Natural killer cell treated with Interleukin-12 subunit alpha and Interleukin-12 subunit beta and Interleukin-15 and Interleukin-18, amount 100 ng/mL, for 72 hours (primary cell): ENCODE measurements around the gene PHLDB1. TPM values are rescaled to one million over a fixed set of nuclear protein-coding genes. Genes with fewer than 3 reads are reported as not detected.
A peak's percentile ranks its signal among the peaks of the same experiment; 100 is the strongest.

ENCODE experiments used
- ATAC-seq, 2 donors: fragments of 150-1000 bp; cut with Tn5 transposase in 1 of 2; sonication (Bioruptor Pico), chemical (Tn5 transposase) in 1 of 2; 2 replicates each; pipeline ENCODE4 v1.10.0; 2021
- DNase-seq: peaks from one replicate; pipeline ENCODE4 v3.0.0; 2022; ENCODE audit warnings: low spot score
- H3K27ac Mint-ChIP-seq, 2 donors: 1 replicate in 1 of 2; 2 replicates in 1 of 2; pipeline ENCODE4 v1.8.0; 2022; ENCODE audit warnings: mixed read lengths in 2 of 2, mild to moderate bottlenecking in 1 of 2, moderate library complexity in 1 of 2
- H3K27me3 Mint-ChIP-seq, 2 donors: 1 replicate in 1 of 2; 2 replicates in 1 of 2; pipeline ENCODE4 v1.8.0; 2022; ENCODE audit warnings: mixed read lengths in 2 of 2
- H3K36me3 Mint-ChIP-seq: one replicate; pipeline ENCODE4 v1.8.0; 2022; ENCODE audit warnings: mixed read lengths
- H3K4me1 Mint-ChIP-seq, 2 donors: 1 replicate in 1 of 2; 2 replicates in 1 of 2; pipeline ENCODE4 v1.8.0; 2022; ENCODE audit warnings: low read depth in 2 of 2, mixed read lengths in 2 of 2, mild to moderate bottlenecking in 1 of 2
- H3K4me3 Mint-ChIP-seq: one replicate; pipeline ENCODE4 v1.8.0; 2022; ENCODE audit warnings: mixed read lengths
- H3K9me3 Mint-ChIP-seq: 2 replicates; pipeline ENCODE4 v1.8.0; 2022; ENCODE audit warnings: mixed read lengths
- total RNA-seq, 2 donors: library from RNA; stranded (reverse); gene quantifications; one replicate each; pipeline ENCODE4 v1.2.3, GENCODE V29; 2022

The PHLDB1 gene
- total RNA-seq, 2 donors from 2014 or later: 0.98 to 2.6 TPM

GRCh38 chr11:118621071-118621783 lies 13.8 kb downstream of the PHLDB1 start:
- ATAC-seq (peak; percentile 53 to 66), DNase-seq (no peak)
- no peaks in the 10 kb centered on the region for H3K9me3 Mint-ChIP-seq
- peaks cover 0 to 10% of the 10 kb centered on the region in 2 donors for H3K4me1 Mint-ChIP-seq
- peaks cover 0 to 11% of the 10 kb centered on the region in 2 donors for H3K27me3 Mint-ChIP-seq
- no peaks in the 10 kb centered on the region for H3K36me3 Mint-ChIP-seq
- H3K4me3 Mint-ChIP-seq: peak overlapping the region; percentile 62
- H3K27ac Mint-ChIP-seq: peak overlapping the region in 1 of 2 donors; percentile 34

- DNase-seq (no peak), ATAC-seq (no peak)
- H3K27ac Mint-ChIP-seq: no peak overlapping the region
- no peaks in the 10 kb centered on the region for H3K36me3 Mint-ChIP-seq
- peaks cover 0 to 10% of the 10 kb centered on the region in 2 donors for H3K4me1 Mint-ChIP-seq
- peaks cover 0 to 11% of the 10 kb centered on the region in 2 donors for H3K27me3 Mint-ChIP-seq
- no peaks in the 10 kb centered on the region for H3K9me3 Mint-ChIP-seq
- H3K4me3 Mint-ChIP-seq: peak overlapping the region; percentile 43
Measured at GRCh38 chr11:118621784-118622375, 14.5 kb downstream of the PHLDB1 start.

GRCh38 chr11:118622376-118623268 lies 15.2 kb downstream of the PHLDB1 start:
- no peaks in the 10 kb centered on the region for H3K9me3 Mint-ChIP-seq
- H3K4me1 Mint-ChIP-seq: peaks cover 0 to 10% of the 10 kb centered on the region in 2 donors
- no peak for DNase-seq
- no peak for ATAC-seq
- H3K27ac Mint-ChIP-seq: no peak overlapping the region
- peaks cover 0 to 11% of the 10 kb centered on the region in 2 donors for H3K27me3 Mint-ChIP-seq
- no peak overlapping the region for H3K4me3 Mint-ChIP-seq
- H3K36me3 Mint-ChIP-seq: no peaks in the 10 kb centered on the region

- Mint-ChIP-seq H3K27ac (no peak overlapping the region), H3K9me3 (no peaks in the 10 kb centered on the region), H3K4me1 (peaks cover 0 to 10% of the 10 kb centered on the region in 2 donors), H3K36me3 (no peaks in the 10 kb centered on the region), H3K27me3 (peaks cover 0 to 11% of the 10 kb centered on the region in 2 donors), H3K4me3 (no peak overlapping the region)
- no peak for DNase-seq
- no peak for ATAC-seq
Measured at GRCh38 chr11:118623269-118623655, 15.8 kb downstream of the PHLDB1 start.

GRCh38 chr11:118625036-118625690 lies 17.7 kb downstream of the PHLDB1 start:
- Mint-ChIP-seq H3K4me1 (peaks cover 0 to 10% of the 10 kb centered on the region in 2 donors), H3K27me3 (peaks cover 0 to 8% of the 10 kb centered on the region in 2 donors), H3K9me3 (no peaks in the 10 kb centered on the region), H3K36me3 (no peaks in the 10 kb centered on the region), H3K27ac (no peak overlapping the region), H3K4me3 (no peak overlapping the region)
- DNase-seq (no peak), ATAC-seq (no peak)

GRCh38 chr11:118625976-118626375 lies 18.6 kb downstream of the PHLDB1 start:
- DNase-seq (no peak), ATAC-seq (no peak)
- H3K27ac Mint-ChIP-seq: no peak overlapping the region
- H3K4me3 Mint-ChIP-seq: no peak overlapping the region
- peaks cover 0 to 6% of the 10 kb centered on the region in 2 donors for H3K27me3 Mint-ChIP-seq
- H3K4me1 Mint-ChIP-seq: peaks cover 0 to 7% of the 10 kb centered on the region in 2 donors
- H3K9me3 Mint-ChIP-seq: no peaks in the 10 kb centered on the region
- H3K36me3 Mint-ChIP-seq: no peaks in the 10 kb centered on the region

GRCh38 chr11:118627566-118627965 lies 20.2 kb downstream of the PHLDB1 start:
- no peaks in the 10 kb centered on the region for H3K9me3 Mint-ChIP-seq
- no peak for DNase-seq
- no peaks in the 10 kb centered on the region for H3K36me3 Mint-ChIP-seq
- no peak overlapping the region for H3K27ac Mint-ChIP-seq
- ATAC-seq: no peak
- no peaks in the 10 kb centered on the region for H3K27me3 Mint-ChIP-seq
- no peaks in the 10 kb centered on the region for H3K4me1 Mint-ChIP-seq
- no peak overlapping the region for H3K4me3 Mint-ChIP-seq

- no peaks in the 10 kb centered on the region for H3K36me3 Mint-ChIP-seq
- no peaks in the 10 kb centered on the region for H3K9me3 Mint-ChIP-seq
- H3K4me1 Mint-ChIP-seq: no peaks in the 10 kb centered on the region
- DNase-seq (no peak), ATAC-seq (no peak)
- H3K27me3 Mint-ChIP-seq: peaks cover 0 to 1% of the 10 kb centered on the region in 2 donors
- no peak overlapping the region for H3K27ac Mint-ChIP-seq
- H3K4me3 Mint-ChIP-seq: no peak overlapping the region
Measured at GRCh38 chr11:118628031-118628430, 20.6 kb downstream of the PHLDB1 start.

- H3K27me3 Mint-ChIP-seq: peaks cover 0 to 2% of the 10 kb centered on the region in 2 donors
- H3K27ac Mint-ChIP-seq: no peak overlapping the region
- no peaks in the 10 kb centered on the region for H3K4me1 Mint-ChIP-seq
- ATAC-seq (no peak), DNase-seq (no peak)
- no peaks in the 10 kb centered on the region for H3K9me3 Mint-ChIP-seq
- no peak overlapping the region for H3K4me3 Mint-ChIP-seq
- no peaks in the 10 kb centered on the region for H3K36me3 Mint-ChIP-seq
Measured at GRCh38 chr11:118628432-118628831, 21.0 kb downstream of the PHLDB1 start.

GRCh38 chr11:118628861-118629549 lies 21.6 kb downstream of the PHLDB1 start:
- ATAC-seq (no peak), DNase-seq (no peak)
- Mint-ChIP-seq H3K36me3 (no peaks in the 10 kb centered on the region), H3K4me1 (no peaks in the 10 kb centered on the region), H3K27ac (no peak overlapping the region), H3K27me3 (peaks cover 0 to 2% of the 10 kb centered on the region in 2 donors), H3K4me3 (no peak overlapping the region), H3K9me3 (no peaks in the 10 kb centered on the region)

GRCh38 chr11:118629761-118630661 lies 22.6 kb downstream of the PHLDB1 start:
- DNase-seq: no peak
- no peak for ATAC-seq
- H3K36me3 Mint-ChIP-seq: no peaks in the 10 kb centered on the region
- no peak overlapping the region for H3K4me3 Mint-ChIP-seq
- peaks cover 0 to 2% of the 10 kb centered on the region in 2 donors for H3K27me3 Mint-ChIP-seq
- no peak overlapping the region for H3K27ac Mint-ChIP-seq
- H3K4me1 Mint-ChIP-seq: peaks cover 0 to 4% of the 10 kb centered on the region in 2 donors
- no peaks in the 10 kb centered on the region for H3K9me3 Mint-ChIP-seq

GRCh38 chr11:118631142-118631909 lies 23.9 kb downstream of the PHLDB1 start:
- no peak overlapping the region for H3K27ac Mint-ChIP-seq
- H3K9me3 Mint-ChIP-seq: no peaks in the 10 kb centered on the region
- ATAC-seq (no peak), DNase-seq (no peak)
- peaks cover 0 to 4% of the 10 kb centered on the region in 2 donors for H3K4me1 Mint-ChIP-seq
- peaks cover 0 to 2% of the 10 kb centered on the region in 2 donors for H3K27me3 Mint-ChIP-seq
- H3K4me3 Mint-ChIP-seq: no peak overlapping the region
- no peaks in the 10 kb centered on the region for H3K36me3 Mint-ChIP-seq
